A375 (cell line): ENCODE measurements around the gene NR4A1. TPM values are rescaled to one million over a fixed set of nuclear protein-coding genes. Genes with fewer than 3 reads are reported as not detected.

Source experiments
- total RNA-seq: library from RNA; depleted of rRNA; stranded (reverse); fragments of >200 nt; shearing (Covaris generic); gene quantifications from 2 replicates; pipeline ENCODE4 v1.2.3, GENCODE V29; 2014; rRNA removed

The NR4A1 gene
- total RNA-seq: 79.1 and 101 TPM in 2 replicates

GRCh38 chr12:52050758-52051541 lies at the start of gene NR4A1:
TSS of gene NR4A1 (plus strand) at chr12:52051442. CDS start at chr12:52054329, 2,887 bp downstream.

GRCh38 chr12:52006726-52007157 lies 44.5 kb upstream of the NR4A1 start, which contains the start of gene TAMALIN:
TSS of gene TAMALIN (plus strand) at chr12:52006946. CDS start at chr12:52007020, 74 bp downstream.

GRCh38 chr12:52069327-52070184 lies 18.3 kb downstream of the NR4A1 start, which contains the start of gene ATG101:
TSS of gene ATG101 (plus strand) at chr12:52069978. CDS start at chr12:52073651, 3,673 bp downstream.

GRCh38 chr12:52079576-52080402 lies 28.5 kb downstream of the NR4A1 start, which contains the start of gene SMIM41:
TSS of gene SMIM41 (plus strand) at chr12:52079704. CDS start at chr12:52079780, 76 bp downstream.

Other genes starting within 250 kb of the NR4A1 start
- not detected in 2 replicates for gene FIGNL2, start 202.7 kb upstream of the NR4A1 start, total RNA-seq
- gene ANKRD33, start 163.3 kb upstream of the NR4A1 start, total RNA-seq: not detected in 2 replicates
- 0.16 and 0.53 TPM in 2 replicates for gene ACVRL1, start 143.9 kb upstream of the NR4A1 start, total RNA-seq
- gene ACVR1B, start 99.7 kb upstream of the NR4A1 start, total RNA-seq: 8.2 and 11.9 TPM in 2 replicates
- 2.8 and 4.0 TPM in 2 replicates for gene TAMALIN, start 44.5 kb upstream of the NR4A1 start, total RNA-seq
- 199 and 233 TPM in 2 replicates for gene ATG101, start 18.5 kb downstream of the NR4A1 start, total RNA-seq
- 0.58 and 0.72 TPM in 2 replicates for gene SMIM41, start 28.3 kb downstream of the NR4A1 start, total RNA-seq
- gene KRT80, start 140.6 kb downstream of the NR4A1 start, total RNA-seq: 40.8 and 49.9 TPM in 2 replicates
- 31.9 and 37.9 TPM in 2 replicates for gene KRT7, start 181.8 kb downstream of the NR4A1 start, total RNA-seq
- gene KRT86, start 223.2 kb downstream of the NR4A1 start, total RNA-seq: 3.0 and 4.7 TPM in 2 replicates
- 129 and 158 TPM in 2 replicates for gene KRT81, start 240.1 kb downstream of the NR4A1 start, total RNA-seq